Neural progenitor cell (in vitro differentiated cells): ENCODE data around the gene UBXN11.

Source experiments
- EZH2 ChIP-seq: fragments of 200-600 bp; sonication (generic); IDR thresholded peaks from 2 replicates; pipeline ENCODE4 v1.6.1; 2017; ENCODE audit warnings: antibody characterized with exemption, mild to moderate bottlenecking, moderate library complexity
- TF ChIP-seq, protein P1 (sequence below): fragments of 200-600 bp; sonication (generic); IDR thresholded peaks from 2 replicates; pipeline ENCODE4 v1.5.1; 2017; ENCODE audit warnings: antibody characterized with exemption, mild to moderate bottlenecking

DNA sequence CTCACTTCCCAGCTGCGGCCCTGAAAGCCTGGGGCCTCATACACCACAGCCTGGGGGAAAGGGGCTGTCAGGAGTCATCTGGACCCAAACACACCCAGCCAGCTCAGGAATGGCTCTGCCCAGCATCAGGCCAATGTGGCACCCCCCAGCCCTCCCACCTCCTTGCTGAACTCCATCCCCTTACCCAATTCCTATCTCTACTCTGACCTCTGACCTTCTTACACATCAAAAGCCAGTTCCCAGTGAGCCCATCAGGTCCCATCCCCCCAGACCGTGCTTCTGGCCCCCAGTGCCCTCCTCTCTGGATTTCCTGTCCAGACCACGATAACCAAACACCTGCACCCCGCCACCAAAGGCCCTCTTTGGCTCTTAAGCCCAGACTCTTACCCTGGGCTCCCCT, 31.2 kb upstream of the UBXN11 start:
- TF ChIP-seq, protein P1, sequence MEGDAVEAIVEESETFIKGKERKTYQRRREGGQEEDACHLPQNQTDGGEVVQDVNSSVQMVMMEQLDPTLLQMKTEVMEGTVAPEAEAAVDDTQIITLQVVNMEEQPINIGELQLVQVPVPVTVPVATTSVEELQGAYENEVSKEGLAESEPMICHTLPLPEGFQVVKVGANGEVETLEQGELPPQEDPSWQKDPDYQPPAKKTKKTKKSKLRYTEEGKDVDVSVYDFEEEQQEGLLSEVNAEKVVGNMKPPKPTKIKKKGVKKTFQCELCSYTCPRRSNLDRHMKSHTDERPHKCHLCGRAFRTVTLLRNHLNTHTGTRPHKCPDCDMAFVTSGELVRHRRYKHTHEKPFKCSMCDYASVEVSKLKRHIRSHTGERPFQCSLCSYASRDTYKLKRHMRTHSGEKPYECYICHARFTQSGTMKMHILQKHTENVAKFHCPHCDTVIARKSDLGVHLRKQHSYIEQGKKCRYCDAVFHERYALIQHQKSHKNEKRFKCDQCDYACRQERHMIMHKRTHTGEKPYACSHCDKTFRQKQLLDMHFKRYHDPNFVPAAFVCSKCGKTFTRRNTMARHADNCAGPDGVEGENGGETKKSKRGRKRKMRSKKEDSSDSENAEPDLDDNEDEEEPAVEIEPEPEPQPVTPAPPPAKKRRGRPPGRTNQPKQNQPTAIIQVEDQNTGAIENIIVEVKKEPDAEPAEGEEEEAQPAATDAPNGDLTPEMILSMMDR, result no peak
- no peak for TF ChIP-seq EZH2
